ENCODE measurements around the gene CCDC177. TPM values are rescaled to one million over a fixed set of nuclear protein-coding genes. Genes with fewer than 3 reads are reported as not detected.

CCDC177 gene
- total RNA-seq, 2 donors from 2014 or later, result not detected

DNA sequence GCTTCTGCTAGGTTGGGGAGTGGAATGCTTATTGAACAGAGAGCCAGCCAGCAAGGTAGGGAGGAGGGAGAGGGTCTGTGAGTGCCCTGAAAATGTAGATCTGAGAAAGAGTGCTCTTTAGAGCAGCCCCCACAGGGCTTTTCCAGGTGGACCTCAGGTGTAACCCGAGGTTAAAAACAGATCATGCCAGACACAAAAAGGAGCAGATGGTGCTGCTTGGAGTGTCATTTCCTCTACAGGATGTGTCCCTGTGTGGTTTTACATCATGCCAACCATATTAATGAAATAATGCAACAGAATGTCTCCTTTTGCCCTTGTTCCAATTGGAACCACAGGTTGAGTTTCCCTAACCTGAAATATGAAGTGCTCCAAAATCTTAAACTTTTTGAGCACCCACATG is 43.1 kb upstream of the CCDC177 start:
- peak overlapping the region in 1 of 2 donors; percentile 42 for H3K27ac ChIP-seq

GRCh38 chr14:69616408-69616773 is 41.7 kb upstream of the CCDC177 start:
- no peaks in the 10 kb centered on the region for H3K9me3 ChIP-seq
- ATAC-seq (ENCODE audit: insufficient number of reproducible peaks, low FRiP score, low read depth) (no peak), DNase-seq (ENCODE audit: low spot score) (no peak)
- H3K27ac ChIP-seq, result peak overlapping the region; percentile 50 to 97
- TF ChIP-seq, protein P1, sequence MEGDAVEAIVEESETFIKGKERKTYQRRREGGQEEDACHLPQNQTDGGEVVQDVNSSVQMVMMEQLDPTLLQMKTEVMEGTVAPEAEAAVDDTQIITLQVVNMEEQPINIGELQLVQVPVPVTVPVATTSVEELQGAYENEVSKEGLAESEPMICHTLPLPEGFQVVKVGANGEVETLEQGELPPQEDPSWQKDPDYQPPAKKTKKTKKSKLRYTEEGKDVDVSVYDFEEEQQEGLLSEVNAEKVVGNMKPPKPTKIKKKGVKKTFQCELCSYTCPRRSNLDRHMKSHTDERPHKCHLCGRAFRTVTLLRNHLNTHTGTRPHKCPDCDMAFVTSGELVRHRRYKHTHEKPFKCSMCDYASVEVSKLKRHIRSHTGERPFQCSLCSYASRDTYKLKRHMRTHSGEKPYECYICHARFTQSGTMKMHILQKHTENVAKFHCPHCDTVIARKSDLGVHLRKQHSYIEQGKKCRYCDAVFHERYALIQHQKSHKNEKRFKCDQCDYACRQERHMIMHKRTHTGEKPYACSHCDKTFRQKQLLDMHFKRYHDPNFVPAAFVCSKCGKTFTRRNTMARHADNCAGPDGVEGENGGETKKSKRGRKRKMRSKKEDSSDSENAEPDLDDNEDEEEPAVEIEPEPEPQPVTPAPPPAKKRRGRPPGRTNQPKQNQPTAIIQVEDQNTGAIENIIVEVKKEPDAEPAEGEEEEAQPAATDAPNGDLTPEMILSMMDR (IDR thresholded peaks at IDR 0.05), result no peak
- H3K36me3 ChIP-seq, result no peaks in the 10 kb centered on the region
- H3K4me3 ChIP-seq, result peak overlapping the region; percentile 90
- H3K27me3 ChIP-seq (replicated peaks; ENCODE audit: insufficient read depth), result no peaks in the 10 kb centered on the region
- H3K4me1 ChIP-seq (ENCODE audit: control insufficient read depth in 1 of 2, low read depth in 2 of 2), result peaks cover 80 to 85% of the 10 kb centered on the region in 2 donors

More for the DNA sequence above, 43.1 kb upstream of the CCDC177 start:
- Histone ChIP-seq H3K4me1 (ENCODE audit: control insufficient read depth in 1 of 2, low read depth in 2 of 2) (peaks cover 85 to 98% of the 10 kb centered on the region in 2 donors), H3K4me3 (no peak overlapping the region), H3K36me3 (no peaks in the 10 kb centered on the region), H3K9me3 (no peaks in the 10 kb centered on the region), H3K27me3 (replicated peaks; ENCODE audit: insufficient read depth) (no peaks in the 10 kb centered on the region)
- DNase-seq (ENCODE audit: low spot score) (no peak), ATAC-seq (ENCODE audit: insufficient number of reproducible peaks, low FRiP score, low read depth) (no peak)
- TF ChIP-seq, protein P1 (IDR thresholded peaks at IDR 0.05), result no peak

DNA sequence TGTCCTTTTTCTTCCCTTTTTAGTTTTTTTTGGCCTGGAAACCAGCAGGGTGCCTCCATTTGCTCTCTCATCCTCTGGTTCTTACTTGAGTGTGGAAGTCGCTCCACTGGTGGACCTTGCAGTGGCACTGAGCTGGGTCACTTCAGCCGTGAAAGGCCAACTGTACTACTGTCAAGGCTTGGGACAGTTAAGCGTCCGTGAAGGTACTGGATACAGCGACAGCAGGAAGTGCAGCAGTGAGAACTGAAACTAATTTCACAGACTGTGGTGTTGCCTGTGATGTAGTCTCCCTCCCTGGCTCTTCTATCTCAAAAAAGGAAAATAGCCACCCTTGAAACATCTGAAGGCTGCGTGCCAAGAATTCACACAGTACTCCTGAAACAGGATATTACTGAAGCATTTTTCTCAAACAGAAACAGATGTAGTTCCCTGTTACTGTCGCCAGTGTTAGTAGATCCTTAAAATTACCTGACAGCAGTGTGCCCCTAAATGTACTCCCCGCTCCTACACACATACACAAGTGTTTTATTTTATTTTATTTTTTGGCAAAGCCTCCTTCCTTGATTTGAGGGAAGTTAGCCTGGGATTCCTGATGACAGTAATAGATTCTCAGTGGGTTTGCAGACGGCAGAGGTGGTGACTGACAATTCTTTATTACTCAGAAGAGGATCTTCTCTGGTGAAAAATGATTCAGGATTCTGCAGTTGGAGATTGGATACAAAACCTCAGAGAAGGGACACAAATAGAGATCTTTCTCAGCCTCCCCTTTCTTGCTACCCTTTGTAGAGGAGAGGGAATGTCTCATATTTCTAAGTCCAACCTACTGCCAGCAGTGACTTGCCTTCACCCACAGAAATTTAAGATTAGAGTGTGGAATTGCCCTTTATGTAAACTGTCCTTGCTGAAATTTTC is 41.1 kb upstream of the CCDC177 start:
- no peaks in the 10 kb centered on the region for H3K27me3 ChIP-seq (replicated peaks; ENCODE audit: insufficient read depth)
- H3K4me1 ChIP-seq (ENCODE audit: control insufficient read depth in 1 of 2, low read depth in 2 of 2), result peaks cover 79 to 83% of the 10 kb centered on the region in 2 donors
- no peak for DNase-seq (ENCODE audit: low spot score)
- H3K4me3 ChIP-seq, result peak overlapping the region; percentile 90
- no peaks in the 10 kb centered on the region for H3K36me3 ChIP-seq
- peak overlapping the region; percentile 50 to 97 for H3K27ac ChIP-seq
- TF ChIP-seq, protein P1 (IDR thresholded peaks at IDR 0.05), result no peak
- no peaks in the 10 kb centered on the region for H3K9me3 ChIP-seq
- ATAC-seq (ENCODE audit: insufficient number of reproducible peaks, low FRiP score, low read depth), result no peak

DNA sequence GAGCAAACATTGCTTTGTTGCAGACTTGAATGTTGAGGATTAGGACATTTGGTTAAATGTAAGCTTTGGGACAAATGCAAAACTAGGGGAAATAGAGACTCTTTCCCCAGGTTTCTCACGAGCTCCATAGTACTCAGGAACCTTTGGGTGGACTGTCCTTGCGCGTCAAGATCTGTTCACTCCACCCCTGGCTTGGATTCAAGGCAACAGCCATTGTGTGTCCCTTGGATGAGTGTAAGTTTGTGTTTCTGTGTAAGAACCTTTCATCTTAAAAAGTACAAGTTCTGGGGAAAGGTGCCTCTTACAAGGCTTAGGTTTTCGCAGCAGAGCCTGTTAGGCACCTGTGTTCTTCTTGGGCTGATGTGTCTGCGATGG is 40.4 kb upstream of the CCDC177 start:
- Histone ChIP-seq H3K4me3 (peak overlapping the region; percentile 90), H3K4me1 (ENCODE audit: control insufficient read depth in 1 of 2, low read depth in 2 of 2) (peaks cover 76 to 83% of the 10 kb centered on the region in 2 donors), H3K36me3 (no peaks in the 10 kb centered on the region), H3K9me3 (no peaks in the 10 kb centered on the region), H3K27ac (peak overlapping the region; percentile 50 to 97), H3K27me3 (replicated peaks; ENCODE audit: insufficient read depth) (no peaks in the 10 kb centered on the region)
- ATAC-seq (ENCODE audit: insufficient number of reproducible peaks, low FRiP score, low read depth) (no peak), DNase-seq (ENCODE audit: low spot score) (no peak)
- TF ChIP-seq, protein P1 (IDR thresholded peaks at IDR 0.05), result no peak

DNA sequence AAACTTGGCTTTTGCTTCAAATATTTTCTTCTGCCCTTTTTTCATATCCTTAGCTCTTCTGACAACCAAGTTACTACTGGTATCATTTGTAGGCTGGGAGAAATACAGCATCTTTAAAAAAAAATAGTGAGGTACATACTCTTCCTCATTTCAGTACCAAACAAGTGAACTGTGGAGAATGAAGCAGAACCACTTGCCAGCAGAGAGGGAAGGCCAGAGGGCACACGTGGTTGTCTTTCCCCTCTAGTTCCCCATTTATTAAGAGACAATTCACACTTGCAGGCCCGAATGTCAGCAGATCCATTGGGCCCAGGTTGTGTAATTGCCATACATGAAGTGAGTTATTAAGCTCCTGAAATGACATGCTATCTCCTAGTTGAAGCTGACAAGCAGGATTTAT is 39.9 kb upstream of the CCDC177 start:
- TF ChIP-seq, protein P1 (IDR thresholded peaks at IDR 0.05), result no peak
- no peaks in the 10 kb centered on the region for H3K36me3 ChIP-seq
- peak overlapping the region; percentile 50 to 97 for H3K27ac ChIP-seq
- no peak for DNase-seq (ENCODE audit: low spot score)
- H3K9me3 ChIP-seq, result no peaks in the 10 kb centered on the region
- H3K27me3 ChIP-seq (replicated peaks; ENCODE audit: insufficient read depth), result no peaks in the 10 kb centered on the region
- peaks cover 71 to 81% of the 10 kb centered on the region in 2 donors for H3K4me1 ChIP-seq (ENCODE audit: control insufficient read depth in 1 of 2, low read depth in 2 of 2)
- H3K4me3 ChIP-seq, result peak overlapping the region; percentile 90
- no peak for ATAC-seq (ENCODE audit: insufficient number of reproducible peaks, low FRiP score, low read depth)
